Colonic mucosa (tissue), 4 donors: ENCODE data around the gene MAP1LC3B. TPM values are rescaled to one million over a fixed set of nuclear protein-coding genes. Genes with fewer than 3 reads are reported as not detected.

Experiments used
- DNase-seq: peaks from one replicate; pipeline ENCODE4 v3.0.0-alpha.2; 2020
- H3K27ac ChIP-seq: fragments of 200-600 bp; one replicate; pipeline ENCODE4 v1.8.0; 2021
- H3K27me3 ChIP-seq: fragments of 200-600 bp; one replicate; pipeline ENCODE4 v1.8.0; 2021
- H3K36me3 ChIP-seq: fragments of 200-600 bp; one replicate; pipeline ENCODE4 v1.8.0; 2021
- H3K4me1 ChIP-seq: fragments of 200-600 bp; one replicate; pipeline ENCODE4 v1.8.0; 2021; ENCODE audit warnings: mild to moderate bottlenecking
- H3K4me3 ChIP-seq: fragments of 200-600 bp; one replicate; pipeline ENCODE4 v1.8.0; 2021
- H3K9ac ChIP-seq, 2 donors: one replicate each; pipeline ENCODE4 v1.7.0; 2013; ENCODE audit warnings: control low read depth in 2 of 2, low read depth in 2 of 2, low read length in 2 of 2
- H3K9me3 ChIP-seq: fragments of 200-600 bp; one replicate; pipeline ENCODE4 v1.8.0; 2021
- CTCF ChIP-seq: fragments of 200-600 bp; IDR thresholded peaks from one replicate; pipeline ENCODE4 v1.8.0; 2022; ENCODE audit warnings: antibody characterized with exemption, mild to moderate bottlenecking
- intact Hi-C: fragments of 100-400 bp; cut with DNase I; formaldehyde crosslinking; loops from one replicate; pipeline ENCODE4 v1.14.1; 2022
- total RNA-seq, 2 donors: library from RNA; stranded (reverse); fragmentation: NEBNext Ultra II Directional in 1 of 2; extraction: Animal tissue kit (Norgen Biotek cat#: 25700) in 1 of 2; gene quantifications; one replicate each; pipeline ENCODE4 v1.2.1, GENCODE V29; 2021
- donor health status: healthy.
- donor health status: DM: no; HTN: no; CAD: no.
- donor health status: DM: no; HTN: no; CAD: no.

The MAP1LC3B gene
- total RNA-seq, 2 donors from 2014 or later, result 45.0 to 83.0 TPM

- no peak overlapping the region for H3K4me3 ChIP-seq
- H3K4me1 ChIP-seq, result no peaks in the 10 kb centered on the region
- intact Hi-C loops, result no loop called here
- H3K36me3 ChIP-seq, result no peaks in the 10 kb centered on the region
- no peak for DNase-seq
- no peak overlapping the region for H3K27ac ChIP-seq
- H3K27me3 ChIP-seq, result no peaks in the 10 kb centered on the region
- H3K9ac ChIP-seq, result no peak overlapping the region
- H3K9me3 ChIP-seq, result no peaks in the 10 kb centered on the region
- no peak for TF ChIP-seq CTCF
These were observed 51.8 kb downstream of the MAP1LC3B start for GRCh38 chr16:87443964-87444363.

GRCh38 chr16:87445486-87445885 lies 53.4 kb downstream of the MAP1LC3B start:
- intact Hi-C loops, result no loop called here
- Histone ChIP-seq H3K4me1 (no peaks in the 10 kb centered on the region), H3K36me3 (no peaks in the 10 kb centered on the region), H3K9ac (no peak overlapping the region), H3K27me3 (no peaks in the 10 kb centered on the region), H3K4me3 (no peak overlapping the region), H3K9me3 (no peaks in the 10 kb centered on the region), H3K27ac (no peak overlapping the region)
- no peak for DNase-seq
- TF ChIP-seq CTCF, result no peak

- H3K4me1 ChIP-seq, result no peaks in the 10 kb centered on the region
- no peaks in the 10 kb centered on the region for H3K27me3 ChIP-seq
- H3K36me3 ChIP-seq, result no peaks in the 10 kb centered on the region
- intact Hi-C loops, result no loop called here
- H3K9me3 ChIP-seq, result no peaks in the 10 kb centered on the region
- peak overlapping the region; percentile 34 for H3K27ac ChIP-seq
- TF ChIP-seq CTCF, result no peak
- no peak for DNase-seq
- no peak overlapping the region for H3K9ac ChIP-seq
- H3K4me3 ChIP-seq, result no peak overlapping the region
These were observed 54.3 kb downstream of the MAP1LC3B start for GRCh38 chr16:87446479-87446878.

GRCh38 chr16:87447323-87447722 lies 55.2 kb downstream of the MAP1LC3B start:
- peak overlapping the region; percentile 34 for H3K27ac ChIP-seq
- no peak overlapping the region for H3K9ac ChIP-seq
- no peak for TF ChIP-seq CTCF
- H3K4me1 ChIP-seq, result no peaks in the 10 kb centered on the region
- H3K4me3 ChIP-seq, result no peak overlapping the region
- H3K36me3 ChIP-seq, result no peaks in the 10 kb centered on the region
- intact Hi-C loops, result no loop called here
- DNase-seq, result no peak
- no peaks in the 10 kb centered on the region for H3K9me3 ChIP-seq
- no peaks in the 10 kb centered on the region for H3K27me3 ChIP-seq

GRCh38 chr16:87448866-87449265 lies 56.7 kb downstream of the MAP1LC3B start:
- intact Hi-C loops, result no loop called here
- Histone ChIP-seq H3K9me3 (no peaks in the 10 kb centered on the region), H3K27me3 (no peaks in the 10 kb centered on the region), H3K4me3 (no peak overlapping the region), H3K27ac (no peak overlapping the region), H3K4me1 (no peaks in the 10 kb centered on the region), H3K36me3 (no peaks in the 10 kb centered on the region), H3K9ac (no peak overlapping the region)
- DNase-seq, result no peak
- TF ChIP-seq CTCF, result no peak
